ENCODE data around the gene PRPF6. TPM values are rescaled to one million over a fixed set of nuclear protein-coding genes. Genes with fewer than 3 reads are reported as not detected.
A peak's percentile ranks its signal among the peaks of the same experiment; 100 is the strongest.

The PRPF6 gene
- total and polyA plus RNA-seq, 2 of the 13 experiments (the other 11 are each of a cell fraction or from before 2014, with no cell fraction given), result 63.7 to 101 TPM

DNA sequence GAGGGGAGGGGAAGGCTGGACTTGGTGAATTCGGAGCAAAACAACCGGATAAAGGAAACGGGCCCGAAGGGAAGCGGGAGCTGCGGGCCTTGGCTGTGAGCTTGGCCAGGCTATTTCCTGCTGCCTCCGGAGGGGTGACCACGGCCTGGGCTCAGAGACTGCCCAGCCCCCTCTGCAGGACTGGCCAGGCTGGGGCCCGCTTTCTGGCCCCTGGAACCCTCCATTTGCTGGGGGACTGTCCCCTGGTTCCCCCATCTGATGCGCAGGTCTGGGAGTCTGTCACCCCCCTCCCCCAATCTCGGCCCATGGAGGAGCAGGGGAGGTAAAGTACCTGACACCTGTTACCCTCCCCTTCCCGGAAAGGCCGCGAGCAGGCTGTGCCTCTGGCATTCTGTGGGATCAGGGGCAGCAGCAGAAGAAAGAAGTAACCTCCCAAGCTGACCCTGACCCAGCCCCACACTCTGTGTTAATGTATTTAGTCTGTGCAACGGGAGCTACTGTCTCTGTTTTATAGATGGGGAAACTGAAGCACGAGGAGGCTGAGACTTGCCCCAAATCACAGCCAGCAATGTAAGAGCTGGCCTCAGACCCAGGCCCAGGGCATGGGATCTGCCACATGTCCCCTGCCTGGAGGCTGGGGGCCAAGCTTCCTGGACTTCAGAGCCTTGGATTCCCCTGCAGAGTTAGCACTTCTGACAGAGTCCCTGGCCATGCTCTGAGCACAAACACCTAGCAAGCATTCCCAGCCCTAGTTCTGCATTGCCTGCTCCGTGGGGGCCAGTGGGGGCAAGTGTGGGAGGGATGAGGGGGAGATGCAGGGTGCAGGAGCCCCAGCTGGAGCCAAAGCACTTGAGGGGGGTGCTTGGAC lies 58.6 kb downstream of the PRPF6 start:
- ATAC-seq (0 out of 3 replicates have a peak, but pooled peaks have one; percentile 0), FAIRE-seq (no peak), DNase-seq (ENCODE audit: low spot score) (no peak)
- 66% methylated on average over 13 of the region's 17 CpGs for WGBS (ENCODE audit: low lambda C conversion rate)
- Histone ChIP-seq H3K9me3 (ENCODE audit: low read length) (no peaks in the 10 kb centered on the region), H3K4me3 (replicated peaks in 1 of 3; ENCODE audit: insufficient read depth in 1 of 3, low read depth in 2 of 3, low read length in 3 of 3) (0 out of 6 replicates have a peak overlapping the region, but pooled peaks of 1 of the 3 experiments have one; percentile 89), H3K4me1 (ENCODE audit: insufficient read depth, low read length) (peaks cover 76% of the 10 kb centered on the region), H3K27ac (ENCODE audit: extremely low read length, insufficient read depth, low read length) (peak overlapping the region; percentile 45), H2AFZ (ENCODE audit: low read length) (no peak overlapping the region), H3K4me2 (ENCODE audit: low read depth, low read length) (peak overlapping the region; percentile 94), H3K27me3 (ENCODE audit: control insufficient read depth in 1 of 2, insufficient read depth in 2 of 2, low read length in 2 of 2) (no peaks in the 10 kb centered on the region), H3K79me2 (ENCODE audit: insufficient read depth, low read length) (peaks cover 18% of the 10 kb centered on the region), H3K36me3 (replicated peaks in 1 of 2; ENCODE audit: control insufficient read depth in 1 of 2, insufficient read depth in 2 of 2, low read length in 2 of 2) (peaks cover 2 to 7% of the 10 kb centered on the region in 2 experiments; a peak in 3 of 5 replicates), H4K20me1 (ENCODE audit: insufficient read depth, low read length) (no peaks in the 10 kb centered on the region), H3K9ac (ENCODE audit: insufficient read depth, low read depth, low read length) (peak overlapping the region; percentile 86)
- in situ Hi-C loops (cut with HindIII; ENCODE audit: extremely low pct_ligation_motif_present, low pct_unique_long_range_greater_than_20kb) (no loop called here), intact Hi-C loops (cut with micrococcal nuclease; ENCODE audit: unreplicated experiment) (no loop called here)
- ChIA-PET CTCF (ENCODE audit: low intra/inter-chr PET ratio, low total read pairs) (no interaction called here), POLR2A (interaction anchor here (1.0 to 10.1 kb wide), 5 partner anchors 14 to 66 kb away, joined by 3 to 252 read pairs (median 39); partner anchors contain the start of genes PRPF6, SAMD10, SOX18 and TCEA2)
- TSS peak; percentile 27 for BruUV-seq (replicated peaks)
- TF ChIP-seq ZNF746 (CRISPR knock-in tag; IDR thresholded peaks at IDR 0.05) (no peak), SAFB2 (CRISPR knock-in tag; IDR thresholded peaks at IDR 0.05; ENCODE audit: borderline replicate concordance, low read depth) (no peak), MIXL1 (CRISPR knock-in tag; IDR thresholded peaks at IDR 0.05) (no peak), MEIS1 (CRISPR knock-in tag; IDR thresholded peaks at IDR 0.05; ENCODE audit: borderline replicate concordance) (no peak), NR2C2 (CRISPR knock-in tag; IDR thresholded peaks at IDR 0.05; ENCODE audit: borderline replicate concordance) (no peak)
- TF ChIP-seq, protein P1, sequence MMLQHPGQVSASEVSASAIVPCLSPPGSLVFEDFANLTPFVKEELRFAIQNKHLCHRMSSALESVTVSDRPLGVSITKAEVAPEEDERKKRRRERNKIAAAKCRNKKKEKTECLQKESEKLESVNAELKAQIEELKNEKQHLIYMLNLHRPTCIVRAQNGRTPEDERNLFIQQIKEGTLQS (CRISPR knock-in tag; IDR thresholded peaks at IDR 0.05), result no peak
- TF ChIP-seq, protein P2, sequence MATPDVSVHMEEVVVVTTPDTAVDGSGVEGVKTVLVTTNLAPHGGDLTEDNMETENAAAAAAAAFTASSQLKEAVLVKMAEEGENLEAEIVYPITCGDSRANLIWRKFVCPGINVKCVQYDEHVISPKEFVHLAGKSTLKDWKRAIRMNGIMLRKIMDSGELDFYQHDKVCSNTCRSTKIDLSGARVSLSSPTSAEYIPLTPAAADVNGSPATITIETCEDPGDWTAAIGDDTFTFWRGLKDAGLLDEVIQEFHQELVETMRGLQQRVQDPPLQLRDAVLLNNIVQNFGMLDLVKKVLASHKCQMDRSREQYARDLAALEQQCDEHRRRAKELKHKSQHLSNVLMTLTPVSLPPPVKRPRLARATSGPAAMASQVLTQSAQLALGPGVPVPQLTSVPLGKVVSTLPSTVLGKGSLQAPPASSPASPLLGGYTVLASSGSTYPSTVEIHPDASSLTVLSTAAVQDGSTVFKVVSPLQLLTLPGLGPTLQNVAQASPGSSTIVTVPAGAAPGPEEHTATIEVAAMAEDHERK (CRISPR knock-in tag; IDR thresholded peaks at IDR 0.05; ENCODE audit: low read depth), result no peak
- TF ChIP-seq, protein P3, sequence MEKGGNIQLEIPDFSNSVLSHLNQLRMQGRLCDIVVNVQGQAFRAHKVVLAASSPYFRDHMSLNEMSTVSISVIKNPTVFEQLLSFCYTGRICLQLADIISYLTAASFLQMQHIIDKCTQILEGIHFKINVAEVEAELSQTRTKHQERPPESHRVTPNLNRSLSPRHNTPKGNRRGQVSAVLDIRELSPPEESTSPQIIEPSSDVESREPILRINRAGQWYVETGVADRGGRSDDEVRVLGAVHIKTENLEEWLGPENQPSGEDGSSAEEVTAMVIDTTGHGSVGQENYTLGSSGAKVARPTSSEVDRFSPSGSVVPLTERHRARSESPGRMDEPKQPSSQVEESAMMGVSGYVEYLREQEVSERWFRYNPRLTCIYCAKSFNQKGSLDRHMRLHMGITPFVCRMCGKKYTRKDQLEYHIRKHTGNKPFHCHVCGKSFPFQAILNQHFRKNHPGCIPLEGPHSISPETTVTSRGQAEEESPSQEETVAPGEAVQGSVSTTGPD (CRISPR knock-in tag; IDR thresholded peaks at IDR 0.05), result no peak
- TF ChIP-seq, protein P4, sequence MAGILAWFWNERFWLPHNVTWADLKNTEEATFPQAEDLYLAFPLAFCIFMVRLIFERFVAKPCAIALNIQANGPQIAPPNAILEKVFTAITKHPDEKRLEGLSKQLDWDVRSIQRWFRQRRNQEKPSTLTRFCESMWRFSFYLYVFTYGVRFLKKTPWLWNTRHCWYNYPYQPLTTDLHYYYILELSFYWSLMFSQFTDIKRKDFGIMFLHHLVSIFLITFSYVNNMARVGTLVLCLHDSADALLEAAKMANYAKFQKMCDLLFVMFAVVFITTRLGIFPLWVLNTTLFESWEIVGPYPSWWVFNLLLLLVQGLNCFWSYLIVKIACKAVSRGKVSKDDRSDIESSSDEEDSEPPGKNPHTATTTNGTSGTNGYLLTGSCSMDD (CRISPR knock-in tag; IDR thresholded peaks at IDR 0.05), result no peak
- TF ChIP-seq, protein P5, sequence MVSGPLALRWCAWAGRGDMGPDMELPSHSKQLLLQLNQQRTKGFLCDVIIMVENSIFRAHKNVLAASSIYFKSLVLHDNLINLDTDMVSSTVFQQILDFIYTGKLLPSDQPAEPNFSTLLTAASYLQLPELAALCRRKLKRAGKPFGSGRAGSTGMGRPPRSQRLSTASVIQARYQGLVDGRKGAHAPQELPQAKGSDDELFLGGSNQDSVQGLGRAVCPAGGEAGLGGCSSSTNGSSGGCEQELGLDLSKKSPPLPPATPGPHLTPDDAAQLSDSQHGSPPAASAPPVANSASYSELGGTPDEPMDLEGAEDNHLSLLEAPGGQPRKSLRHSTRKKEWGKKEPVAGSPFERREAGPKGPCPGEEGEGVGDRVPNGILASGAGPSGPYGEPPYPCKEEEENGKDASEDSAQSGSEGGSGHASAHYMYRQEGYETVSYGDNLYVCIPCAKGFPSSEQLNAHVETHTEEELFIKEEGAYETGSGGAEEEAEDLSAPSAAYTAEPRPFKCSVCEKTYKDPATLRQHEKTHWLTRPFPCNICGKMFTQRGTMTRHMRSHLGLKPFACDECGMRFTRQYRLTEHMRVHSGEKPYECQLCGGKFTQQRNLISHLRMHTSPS (CRISPR knock-in tag; IDR thresholded peaks at IDR 0.05; ENCODE audit: low read depth), result no peak
- TF ChIP-seq, protein P6, sequence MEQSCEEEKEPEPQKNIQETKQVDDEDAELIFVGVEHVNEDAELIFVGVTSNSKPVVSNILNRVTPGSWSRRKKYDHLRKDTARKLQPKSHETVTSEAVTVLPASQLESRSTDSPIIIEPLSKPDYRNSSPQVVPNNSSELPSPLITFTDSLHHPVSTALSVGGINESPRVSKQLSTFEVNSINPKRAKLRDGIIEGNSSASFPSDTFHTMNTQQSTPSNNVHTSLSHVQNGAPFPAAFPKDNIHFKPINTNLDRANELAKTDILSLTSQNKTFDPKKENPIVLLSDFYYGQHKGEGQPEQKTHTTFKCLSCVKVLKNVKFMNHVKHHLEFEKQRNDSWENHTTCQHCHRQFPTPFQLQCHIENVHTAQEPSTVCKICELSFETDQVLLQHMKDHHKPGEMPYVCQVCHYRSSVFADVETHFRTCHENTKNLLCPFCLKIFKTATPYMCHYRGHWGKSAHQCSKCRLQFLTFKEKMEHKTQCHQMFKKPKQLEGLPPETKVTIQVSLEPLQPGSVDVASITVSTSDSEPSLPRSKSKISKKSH (CRISPR knock-in tag; IDR thresholded peaks at IDR 0.05; ENCODE audit: borderline replicate concordance), result peak; percentile 20; the same call in 1 of the 2 replicates

Measured in HepG2 (cell line).